ENCODE measurements around the gene IGFALS. TPM values are rescaled to one million over a fixed set of nuclear protein-coding genes. Genes with fewer than 3 reads are reported as not detected.

Gene IGFALS
- total RNA-seq, 3 donors from 2014 or later = 0.32 to 0.44 (median 0.33) TPM

GRCh38 chr16:1825864-1826690, 32.6 kb upstream of the IGFALS start:
- peak overlapping the region; percentile 76 to 96 (median 95) for H3K4me3 ChIP-seq
- H3K36me3 ChIP-seq = peaks cover 1% of the 10 kb centered on the region
- no peak for TF ChIP-seq CTCF (IDR thresholded peaks at IDR 0.05)
- TF ChIP-seq POLR2AphosphoS5 (IDR thresholded peaks at IDR 0.05) = no peak
- no peak for TF ChIP-seq POLR2A (IDR thresholded peaks at IDR 0.05)
- no peaks in the 10 kb centered on the region for H3K9me3 ChIP-seq
- peaks cover 0 to 18% of the 10 kb centered on the region in 2 donors for H3K4me1 ChIP-seq
- DNase-seq (ENCODE audit: low spot score in 2 of 2) = no peak
- no peaks in the 10 kb centered on the region for H3K27me3 ChIP-seq
- intact Hi-C loops (cut with DNase I; ENCODE audit: low total_unique reads) = no loop called here
- H3K27ac ChIP-seq = peak overlapping the region; percentile 42 to 80

- TF ChIP-seq CTCF (IDR thresholded peaks at IDR 0.05) (no peak), POLR2AphosphoS5 (IDR thresholded peaks at IDR 0.05) (no peak), POLR2A (IDR thresholded peaks at IDR 0.05) (no peak)
- intact Hi-C loops (cut with DNase I; ENCODE audit: low total_unique reads) = no loop called here
- peak overlapping the region; percentile 76 to 96 (median 95) for H3K4me3 ChIP-seq
- no peak for DNase-seq (ENCODE audit: low spot score in 2 of 2)
- H3K9me3 ChIP-seq = no peaks in the 10 kb centered on the region
- H3K27me3 ChIP-seq = no peaks in the 10 kb centered on the region
- H3K36me3 ChIP-seq = peaks cover 3% of the 10 kb centered on the region
- H3K27ac ChIP-seq = no peak overlapping the region
- peaks cover 0 to 18% of the 10 kb centered on the region in 2 donors for H3K4me1 ChIP-seq
Observed at GRCh38 chr16:1825381-1825863, 31.9 kb upstream of the IGFALS start.

GRCh38 chr16:1823821-1824220, 30.3 kb upstream of the IGFALS start:
- no peak for TF ChIP-seq POLR2AphosphoS5 (IDR thresholded peaks at IDR 0.05)
- no peak for TF ChIP-seq CTCF (IDR thresholded peaks at IDR 0.05)
- TF ChIP-seq POLR2A (IDR thresholded peaks at IDR 0.05) = no peak
- intact Hi-C loops (cut with DNase I; ENCODE audit: low total_unique reads) = no loop called here
- no peak for DNase-seq (ENCODE audit: low spot score in 2 of 2)
- peaks cover 0 to 14% of the 10 kb centered on the region in 2 donors for H3K4me1 ChIP-seq
- H3K4me3 ChIP-seq = no peak overlapping the region
- no peaks in the 10 kb centered on the region for H3K9me3 ChIP-seq
- H3K27me3 ChIP-seq = no peaks in the 10 kb centered on the region
- peaks cover 3% of the 10 kb centered on the region for H3K36me3 ChIP-seq
- no peak overlapping the region for H3K27ac ChIP-seq

- Histone ChIP-seq H3K27me3 (no peaks in the 10 kb centered on the region), H3K9me3 (no peaks in the 10 kb centered on the region), H3K4me1 (peaks cover 0 to 9% of the 10 kb centered on the region in 2 donors), H3K27ac (no peak overlapping the region), H3K36me3 (peaks cover 3% of the 10 kb centered on the region), H3K4me3 (no peak overlapping the region)
- TF ChIP-seq CTCF (IDR thresholded peaks at IDR 0.05) (no peak), POLR2A (IDR thresholded peaks at IDR 0.05) (no peak), POLR2AphosphoS5 (IDR thresholded peaks at IDR 0.05) (no peak)
- intact Hi-C loops (cut with DNase I; ENCODE audit: low total_unique reads) = no loop called here
- no peak for DNase-seq (ENCODE audit: low spot score in 2 of 2)
Observed at GRCh38 chr16:1822801-1823200, 29.3 kb upstream of the IGFALS start.

GRCh38 chr16:1821861-1822611, 28.5 kb upstream of the IGFALS start:
- no peak overlapping the region for H3K4me3 ChIP-seq
- H3K27me3 ChIP-seq = no peaks in the 10 kb centered on the region
- no peaks in the 10 kb centered on the region for H3K9me3 ChIP-seq
- H3K27ac ChIP-seq = no peak overlapping the region
- peaks cover 5% of the 10 kb centered on the region for H3K36me3 ChIP-seq
- peaks cover 0 to 9% of the 10 kb centered on the region in 2 donors for H3K4me1 ChIP-seq
- no peak for DNase-seq (ENCODE audit: low spot score in 2 of 2)
- TF ChIP-seq POLR2AphosphoS5 (IDR thresholded peaks at IDR 0.05) (no peak), CTCF (IDR thresholded peaks at IDR 0.05) (no peak), POLR2A (IDR thresholded peaks at IDR 0.05) (no peak)
- intact Hi-C loops (cut with DNase I; ENCODE audit: low total_unique reads) = no loop called here

All from breast epithelium (tissue), 4 donors.